Stomach (tissue), 9 donors: ENCODE results near the gene ACAA1. TPM values are rescaled to one million over a fixed set of nuclear protein-coding genes. Genes with fewer than 3 reads are reported as not detected.

Experiments used
- DNase-seq, 2 donors: peaks; one replicate each; pipeline versions ENCODE4 v3.0.0 to v3.0.0-alpha.2; 2013 to 2019
- H3K27ac ChIP-seq, 5 donors: fragments of 200-600 bp in 4 of 5; sonication (generic) in 4 of 5; one replicate each; pipeline ENCODE4 v1.5.1; 2013 to 2019; ENCODE audit warnings: mild to moderate bottlenecking in 1 of 5, moderate library complexity in 1 of 5
- H3K27me3 ChIP-seq, 3 donors: fragments of 200-600 bp; sonication (generic); one replicate each; pipeline ENCODE4 v1.5.1; 2017 to 2019; ENCODE audit warnings: mixed run types in 1 of 3
- H3K36me3 ChIP-seq, 4 donors: fragments of 200-600 bp; sonication (generic); 1 replicate in 3 of 4; 2 replicates in 1 of 4; pipeline ENCODE4 v1.5.1; 2016 to 2019
- H3K4me1 ChIP-seq, 4 donors: fragments of 200-600 bp; sonication (generic); one replicate each; pipeline ENCODE4 v1.5.1; 2016 to 2019
- H3K4me3 ChIP-seq, 4 donors: fragments of 200-600 bp; sonication (generic) in 3 of 4; one replicate each; pipeline ENCODE4 v1.5.1; 2016 to 2019; ENCODE audit warnings: mild to moderate bottlenecking in 1 of 4
- H3K9me3 ChIP-seq, 4 donors: fragments of 200-600 bp; sonication (generic); one replicate each; pipeline ENCODE4 v1.5.1; 2016 to 2019
- CTCF ChIP-seq, 7 experiments: fragments of 450-650 bp in 4 of 7; fragments of 200-600 bp in 3 of 7; sonication (generic) in 3 of 7; IDR thresholded peaks; one replicate each; pipeline ENCODE4 v1.5.1; 2016 to 2019; ENCODE audit warnings: antibody characterized with exemption in 7 of 7, control low read depth in 2 of 7, mild to moderate bottlenecking in 1 of 7
- EP300 ChIP-seq: sonication (generic); formaldehyde crosslinking; IDR thresholded peaks from one replicate; pipeline ENCODE4 v1.6.1; 2017; ENCODE audit warnings: antibody characterized with exemption
- POLR2A ChIP-seq, 4 donors: fragments of 450-650 bp; IDR thresholded peaks; one replicate each; pipeline ENCODE4 v1.6.1; 2016; ENCODE audit warnings: antibody characterized with exemption in 4 of 4, control low read depth in 2 of 4, mild to moderate bottlenecking in 1 of 4, moderate library complexity in 1 of 4
- POLR2AphosphoS5 ChIP-seq, 3 donors: sonication (generic); formaldehyde crosslinking; IDR thresholded peaks; one replicate each; pipeline ENCODE4 v1.6.1; 2016; ENCODE audit warnings: antibody characterized with exemption in 3 of 3
- WGBS, 5 donors: extraction: QIAGEN DNeasy Blood & Tissue Kit in 3 of 5; methylation state at CpG; one replicate each; pipeline versions ENCODE4 v1.1.5 to v1.1.7; 2013 to 2018; 5-methylcytosine and 5-hydroxymethylcytosine counted together
- intact Hi-C: fragments of 100-400 bp; cut with DNase I; formaldehyde crosslinking; loops from one replicate; pipeline ENCODE4 v1.15.1; 2023; ENCODE audit warnings: low total_unique reads
- polyA plus RNA-seq, 3 donors: library from polyadenylated mRNA; stranded (reverse); fragments of 200-250 nt; gene quantifications; one replicate each; pipeline ENCODE4 v1.2.3, GENCODE V29; 2013
- total RNA-seq, 5 donors: library from RNA; depleted of rRNA; stranded (reverse); fragments of >200 nt; gene quantifications; one replicate each; pipeline versions ENCODE4 v1.1.0 to v1.2.3, GENCODE V29; 2014 to 2016
- donor health status: healthy with polysubstance abuse.
- donor health status: Bipolar disorder and iron deficiency.
- donor health status: healthy.

The ACAA1 gene
- total and polyA plus RNA-seq, 8 donors: 44.2 to 249 (median 75.7) TPM

GRCh38 chr3:38125305-38126120 is 11.4 kb downstream of the ACAA1 start:
- TF ChIP-seq EP300 (no peak), CTCF (IDR thresholded peaks at IDR 0.05) (no peak), POLR2A (IDR thresholded peaks at IDR 0.05) (no peak)
- WGBS, 5 donors: 91 to 96% (median 92%) methylated on average over 9 to 11 of the region's 11 CpGs
- no peak overlapping the region for H3K27ac ChIP-seq
- no peaks in the 10 kb centered on the region for H3K27me3 ChIP-seq
- peaks cover 0 to 24% (median 6%) of the 10 kb centered on the region in 4 donors for H3K4me1 ChIP-seq
- H3K9me3 ChIP-seq: no peaks in the 10 kb centered on the region
- DNase-seq: peak in 1 of 2 donors; percentile 18
- intact Hi-C loops: loop anchor here (10.0 kb wide), 1 partner anchor 349 kb away; no protein-coding TSS in a partner anchor
- H3K36me3 ChIP-seq: peaks cover 96 to 100% (median 100%) of the 10 kb centered on the region in 4 donors
- H3K4me3 ChIP-seq: no peak overlapping the region

GRCh38 chr3:38124324-38125122 is 12.4 kb downstream of the ACAA1 start:
- peak in 1 of 2 donors; percentile 14 for DNase-seq
- Histone ChIP-seq H3K27ac (no peak overlapping the region), H3K9me3 (no peaks in the 10 kb centered on the region), H3K27me3 (no peaks in the 10 kb centered on the region), H3K4me3 (no peak overlapping the region), H3K4me1 (peaks cover 0 to 16% (median 5%) of the 10 kb centered on the region in 4 donors), H3K36me3 (peaks cover 93 to 100% (median 100%) of the 10 kb centered on the region in 4 donors)
- WGBS, 5 donors: 66 to 79% (median 68%) methylated on average over 7 of the region's 7 CpGs
- TF ChIP-seq EP300 (no peak), POLR2A (IDR thresholded peaks at IDR 0.05) (no peak), CTCF (IDR thresholded peaks at IDR 0.05) (no peak), POLR2AphosphoS5 (IDR thresholded peaks at IDR 0.05) (no peak)
- intact Hi-C loops: loop anchor here (10.0 kb wide), 1 partner anchor 350 kb away; no protein-coding TSS in a partner anchor

GRCh38 chr3:38122712-38123290 is 14.1 kb downstream of the ACAA1 start:
- peak in 1 of 2 donors; percentile 14 for DNase-seq

More at GRCh38 chr3:38122712-38123290, 14.1 kb downstream of the ACAA1 start:
- Histone ChIP-seq H3K4me3 (no peak overlapping the region), H3K27ac (no peak overlapping the region), H3K4me1 (peaks cover 0 to 1% (median 0%) of the 10 kb centered on the region in 4 donors), H3K27me3 (no peaks in the 10 kb centered on the region), H3K36me3 (peaks cover 76 to 95% (median 90%) of the 10 kb centered on the region in 4 donors), H3K9me3 (no peaks in the 10 kb centered on the region)
- TF ChIP-seq CTCF (IDR thresholded peaks at IDR 0.05): no peak
- TF ChIP-seq POLR2A (IDR thresholded peaks at IDR 0.05): no peak
- TF ChIP-seq EP300: no peak
- no peak for TF ChIP-seq POLR2AphosphoS5 (IDR thresholded peaks at IDR 0.05)
- WGBS, 5 donors: 88 to 94% (median 92%) methylated on average over 9 of the region's 9 CpGs
- intact Hi-C loops: loop anchor here (10.0 kb wide), 1 partner anchor 352 kb away; no protein-coding TSS in a partner anchor
